ENCODE data around the gene L3MBTL1.

Gene L3MBTL1

DNA sequence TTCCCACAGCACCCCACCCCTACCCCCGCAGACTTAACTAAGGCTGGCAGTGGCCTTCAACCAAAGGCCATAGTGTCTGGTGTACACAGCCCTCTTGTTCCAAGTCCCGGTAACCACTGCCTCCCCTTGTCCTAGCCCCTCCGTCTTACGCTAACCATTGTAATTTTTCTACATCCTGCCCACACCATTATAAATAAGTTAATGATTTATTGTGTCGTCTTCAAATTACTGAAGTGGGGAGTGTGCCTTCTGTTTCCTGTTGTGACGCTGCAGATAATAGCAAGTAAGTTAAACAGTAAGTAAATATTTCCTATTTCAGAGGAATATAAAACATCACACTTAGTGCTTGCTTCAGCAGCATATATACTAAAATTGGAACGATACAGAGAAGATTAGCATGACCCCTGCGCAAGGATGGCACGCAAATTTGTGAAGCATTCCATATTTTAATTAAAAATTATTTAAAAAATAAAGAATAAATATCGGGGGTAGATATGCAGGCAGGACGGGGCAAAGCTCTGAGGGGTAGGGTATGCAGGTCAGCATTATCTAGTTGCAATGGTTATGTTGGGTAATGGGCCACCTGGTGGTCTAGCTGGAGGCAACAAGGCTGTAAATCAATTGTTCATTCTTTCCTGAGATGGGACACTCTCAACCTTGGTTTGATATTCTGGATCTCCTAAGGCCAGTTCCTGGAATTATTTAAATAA is 34.7 kb upstream of the L3MBTL1 start:
- DNase-seq (ENCODE audit: low read depth) = no peak
- TF ChIP-seq, protein P1, sequence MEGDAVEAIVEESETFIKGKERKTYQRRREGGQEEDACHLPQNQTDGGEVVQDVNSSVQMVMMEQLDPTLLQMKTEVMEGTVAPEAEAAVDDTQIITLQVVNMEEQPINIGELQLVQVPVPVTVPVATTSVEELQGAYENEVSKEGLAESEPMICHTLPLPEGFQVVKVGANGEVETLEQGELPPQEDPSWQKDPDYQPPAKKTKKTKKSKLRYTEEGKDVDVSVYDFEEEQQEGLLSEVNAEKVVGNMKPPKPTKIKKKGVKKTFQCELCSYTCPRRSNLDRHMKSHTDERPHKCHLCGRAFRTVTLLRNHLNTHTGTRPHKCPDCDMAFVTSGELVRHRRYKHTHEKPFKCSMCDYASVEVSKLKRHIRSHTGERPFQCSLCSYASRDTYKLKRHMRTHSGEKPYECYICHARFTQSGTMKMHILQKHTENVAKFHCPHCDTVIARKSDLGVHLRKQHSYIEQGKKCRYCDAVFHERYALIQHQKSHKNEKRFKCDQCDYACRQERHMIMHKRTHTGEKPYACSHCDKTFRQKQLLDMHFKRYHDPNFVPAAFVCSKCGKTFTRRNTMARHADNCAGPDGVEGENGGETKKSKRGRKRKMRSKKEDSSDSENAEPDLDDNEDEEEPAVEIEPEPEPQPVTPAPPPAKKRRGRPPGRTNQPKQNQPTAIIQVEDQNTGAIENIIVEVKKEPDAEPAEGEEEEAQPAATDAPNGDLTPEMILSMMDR (IDR thresholded peaks at IDR 0.05; ENCODE audit: control insufficient read depth, insufficient read depth, low read depth, low read length, missing control alignments) = no peak
- H3K4me3 ChIP-seq (ENCODE audit: control insufficient read depth, low read depth, low read length) = no peak overlapping the region

DNA sequence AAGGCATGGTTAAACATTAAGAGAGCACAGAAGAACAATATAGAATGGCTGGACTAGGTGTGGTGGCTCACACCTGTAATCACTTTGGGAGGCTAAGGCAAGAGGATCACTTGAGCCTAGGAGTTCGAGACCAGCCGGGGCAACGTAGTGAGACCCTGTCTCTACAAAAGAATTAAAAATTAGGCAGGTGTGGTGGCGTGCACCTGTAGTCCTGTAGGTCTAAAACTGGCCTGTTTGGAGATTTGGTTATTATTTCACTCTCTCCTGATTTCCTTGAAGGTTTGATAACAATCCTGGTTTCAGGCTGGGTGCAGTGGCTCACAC is 34.2 kb upstream of the L3MBTL1 start:
- TF ChIP-seq, protein P1 (IDR thresholded peaks at IDR 0.05; ENCODE audit: control insufficient read depth, insufficient read depth, low read depth, low read length, missing control alignments) = no peak
- DNase-seq (ENCODE audit: low read depth) = no peak
- no peak overlapping the region for H3K4me3 ChIP-seq (ENCODE audit: control insufficient read depth, low read depth, low read length)

DNA sequence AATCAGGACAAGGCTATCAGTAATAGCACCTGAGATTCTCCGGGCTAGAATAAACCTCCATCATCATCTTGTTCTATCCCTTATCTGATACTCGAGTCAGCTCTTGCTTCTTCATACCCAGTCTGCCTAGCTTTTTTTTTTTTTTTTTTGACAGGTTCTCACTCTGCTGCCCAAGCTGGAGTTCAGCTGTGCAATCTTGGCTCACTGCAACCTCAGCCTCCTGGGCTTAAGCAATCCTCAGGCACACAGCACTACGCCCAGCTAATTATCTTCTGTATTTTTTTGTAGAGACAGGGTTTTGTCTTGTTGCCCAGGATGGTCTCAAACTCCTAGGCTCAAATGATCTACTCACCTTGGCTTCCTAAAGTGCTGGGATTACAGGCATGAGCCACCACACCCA is 30.3 kb upstream of the L3MBTL1 start:
- TF ChIP-seq, protein P1 (IDR thresholded peaks at IDR 0.05; ENCODE audit: control insufficient read depth, insufficient read depth, low read depth, low read length, missing control alignments) = no peak

DNA sequence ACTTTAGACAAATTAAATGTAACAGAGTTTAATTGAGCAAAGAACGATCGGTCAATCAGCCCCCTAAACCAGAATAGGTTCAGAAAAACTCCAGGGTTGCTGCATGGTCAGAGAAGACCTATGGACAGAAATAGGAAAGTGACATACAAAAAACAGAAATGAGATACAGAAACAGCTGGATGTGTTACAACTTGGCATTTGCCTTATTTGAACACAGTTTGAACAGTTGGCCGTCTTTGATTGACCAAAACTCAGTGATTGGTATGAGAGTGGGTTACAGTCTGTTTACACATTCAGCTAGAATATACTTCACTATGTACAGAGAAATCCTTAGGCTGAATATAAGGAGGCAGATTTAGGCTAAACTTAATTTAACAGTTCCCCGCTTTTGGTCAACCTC is 29.9 kb upstream of the L3MBTL1 start:
- H3K4me3 ChIP-seq (ENCODE audit: control insufficient read depth, low read depth, low read length) = no peak overlapping the region
- TF ChIP-seq, protein P1 (IDR thresholded peaks at IDR 0.05; ENCODE audit: control insufficient read depth, insufficient read depth, low read depth, low read length, missing control alignments) = no peak
- no peak for DNase-seq (ENCODE audit: low read depth)

More for the DNA sequence above, 30.3 kb upstream of the L3MBTL1 start:
- DNase-seq (ENCODE audit: low read depth) = no peak
- H3K4me3 ChIP-seq (ENCODE audit: control insufficient read depth, low read depth, low read length) = no peak overlapping the region

DNA sequence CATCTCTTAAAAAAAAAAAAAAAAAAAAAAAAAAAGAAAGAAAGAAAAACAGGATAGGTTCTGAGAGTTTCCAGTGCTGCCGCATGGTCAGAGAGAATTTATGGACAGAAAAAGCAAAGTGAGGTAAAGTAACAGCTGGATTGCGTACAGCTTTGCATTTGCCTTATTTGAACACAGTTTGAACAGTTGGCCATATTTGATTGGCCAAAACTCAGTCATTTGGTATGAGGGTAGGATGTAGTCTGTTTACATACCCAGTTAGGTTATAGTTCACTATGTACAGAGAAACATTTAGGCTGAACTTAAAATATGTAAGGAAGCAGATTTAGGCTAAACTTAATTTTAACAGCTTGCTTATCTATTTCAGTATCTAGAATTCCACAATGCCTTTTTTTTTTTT is 17.5 kb upstream of the L3MBTL1 start:
- H3K4me3 ChIP-seq (ENCODE audit: control insufficient read depth, low read depth, low read length) = no peak overlapping the region
- no peak for DNase-seq (ENCODE audit: low read depth)
- TF ChIP-seq, protein P1 (IDR thresholded peaks at IDR 0.05; ENCODE audit: control insufficient read depth, insufficient read depth, low read depth, low read length, missing control alignments) = no peak

DNA sequence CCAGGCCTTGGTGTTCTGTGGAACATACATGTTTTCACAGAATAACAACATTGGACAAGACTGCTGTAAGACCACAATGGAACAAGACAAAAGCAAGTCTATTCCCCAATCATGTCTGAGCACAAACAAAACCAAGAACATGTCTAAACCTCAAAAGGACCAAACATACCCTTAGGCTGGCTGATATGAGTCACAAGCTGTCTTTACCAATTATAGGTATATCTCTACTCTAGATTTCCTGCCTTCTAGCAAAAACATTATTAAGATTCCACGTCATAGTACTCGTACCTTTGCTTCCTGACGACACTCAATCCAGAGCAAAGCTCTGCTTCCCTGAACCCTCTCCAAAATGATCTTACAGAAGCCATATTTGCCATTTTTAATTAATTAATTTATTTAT is 15.4 kb upstream of the L3MBTL1 start:
- DNase-seq (ENCODE audit: low read depth) = no peak
- TF ChIP-seq, protein P1 (IDR thresholded peaks at IDR 0.05; ENCODE audit: control insufficient read depth, insufficient read depth, low read depth, low read length, missing control alignments) = no peak
- no peak overlapping the region for H3K4me3 ChIP-seq (ENCODE audit: control insufficient read depth, low read depth, low read length)

Measured in AG09309 (cell line).